PC-3 (cell line): Measurements from ENCODE around the gene ACSL4.

Experiments used
- EZH2phosphoT487 ChIP-seq: fragments of 300-600 bp; sonication (generic); IDR thresholded peaks from 2 replicates; pipeline ENCODE4 v1.6.1; 2018; ENCODE audit warnings: mild to moderate bottlenecking, antibody characterized with exemption, low read length, borderline replicate concordance
- TF ChIP-seq, protein P1 (sequence below): fragments of 300-600 bp; sonication (generic); conservative IDR thresholded peaks from 2 replicates; pipeline ENCODE4 v1.5.1; 2017; ENCODE audit warnings: antibody characterized with exemption, low read depth, mild to moderate bottlenecking, low read length

GRCh38 chrX:109749207-109749606, 16.1 kb upstream of the ACSL4 start:
- no peak for TF ChIP-seq EZH2phosphoT487
- TF ChIP-seq, protein P1, sequence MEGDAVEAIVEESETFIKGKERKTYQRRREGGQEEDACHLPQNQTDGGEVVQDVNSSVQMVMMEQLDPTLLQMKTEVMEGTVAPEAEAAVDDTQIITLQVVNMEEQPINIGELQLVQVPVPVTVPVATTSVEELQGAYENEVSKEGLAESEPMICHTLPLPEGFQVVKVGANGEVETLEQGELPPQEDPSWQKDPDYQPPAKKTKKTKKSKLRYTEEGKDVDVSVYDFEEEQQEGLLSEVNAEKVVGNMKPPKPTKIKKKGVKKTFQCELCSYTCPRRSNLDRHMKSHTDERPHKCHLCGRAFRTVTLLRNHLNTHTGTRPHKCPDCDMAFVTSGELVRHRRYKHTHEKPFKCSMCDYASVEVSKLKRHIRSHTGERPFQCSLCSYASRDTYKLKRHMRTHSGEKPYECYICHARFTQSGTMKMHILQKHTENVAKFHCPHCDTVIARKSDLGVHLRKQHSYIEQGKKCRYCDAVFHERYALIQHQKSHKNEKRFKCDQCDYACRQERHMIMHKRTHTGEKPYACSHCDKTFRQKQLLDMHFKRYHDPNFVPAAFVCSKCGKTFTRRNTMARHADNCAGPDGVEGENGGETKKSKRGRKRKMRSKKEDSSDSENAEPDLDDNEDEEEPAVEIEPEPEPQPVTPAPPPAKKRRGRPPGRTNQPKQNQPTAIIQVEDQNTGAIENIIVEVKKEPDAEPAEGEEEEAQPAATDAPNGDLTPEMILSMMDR = no peak
